CD4-positive, CD25-positive, alpha-beta regulatory T cell (primary cell): ENCODE data around the gene YWHAG. TPM values are rescaled to one million over a fixed set of nuclear protein-coding genes. Genes with fewer than 3 reads are reported as not detected.
A peak's percentile ranks its signal among the peaks of the same experiment; 100 is the strongest.
"Not testable (repeated sequence)": the region's sequence is repeated elsewhere in the genome, so short reads cannot be mapped to it uniquely, and the experiment has no call there.

Experiments used
- ATAC-seq, 2 donors: fragments of 150-1000 bp; cut with Tn5 transposase; one replicate each; pipeline ENCODE4 v1.10.0; 2021; ENCODE audit warnings: low read depth in 2 of 2, moderate number of reproducible peaks in 2 of 2, moderate library complexity in 1 of 2
- DNase-seq, 3 donors: peaks; one replicate each; pipeline versions ENCODE4 v3.0.0 to v3.0.0-alpha.2; 2012 to 2022; ENCODE audit warnings: mixed read lengths in 1 of 3
- H3K27ac ChIP-seq: one replicate; pipeline ENCODE4 v1.7.0; 2013; ENCODE audit warnings: mild to moderate bottlenecking, low read length; ENCODE audit not compliant: insufficient read depth, poor library complexity, severe bottlenecking
- H3K27me3 ChIP-seq: one replicate; pipeline ENCODE4 v1.7.0; 2013; ENCODE audit warnings: low read length; ENCODE audit not compliant: control insufficient read depth, insufficient read depth
- H3K36me3 ChIP-seq: one replicate; pipeline ENCODE4 v1.7.0; 2013; ENCODE audit warnings: mild to moderate bottlenecking, low read length, moderate library complexity; ENCODE audit not compliant: control insufficient read depth, insufficient read depth
- H3K4me1 ChIP-seq: 2 replicates; pipeline ENCODE4 v1.7.0; 2013; ENCODE audit warnings: mild to moderate bottlenecking, low read length; ENCODE audit not compliant: insufficient read depth, control insufficient read depth, poor library complexity, severe bottlenecking
- H3K4me3 ChIP-seq: one replicate; pipeline ENCODE4 v1.7.0; 2013; ENCODE audit warnings: low read depth, mild to moderate bottlenecking, low read length, moderate library complexity
- H3K9me3 ChIP-seq, 2 experiments: 1 replicate in 1 of 2; 2 replicates in 1 of 2; pipeline ENCODE4 v1.7.0; 2013; ENCODE audit warnings: low read length in 2 of 2, mild to moderate bottlenecking in 1 of 2, moderate library complexity in 1 of 2; ENCODE audit not compliant: control insufficient read depth in 2 of 2
- H3K27ac Mint-ChIP-seq, 3 donors: one replicate each; pipeline ENCODE4 v1.8.0; 2020 to 2022; ENCODE audit warnings: mild to moderate bottlenecking in 3 of 3, mixed read lengths in 3 of 3, moderate library complexity in 2 of 3
- H3K27me3 Mint-ChIP-seq: one replicate; pipeline ENCODE4 v1.8.0; 2022; ENCODE audit warnings: mild to moderate bottlenecking, mixed read lengths
- H3K36me3 Mint-ChIP-seq: one replicate; pipeline ENCODE4 v1.8.0; 2020; ENCODE audit warnings: mixed read lengths
- H3K4me1 Mint-ChIP-seq, 4 donors: one replicate each; pipeline ENCODE4 v1.8.0; 2020 to 2022; ENCODE audit warnings: mixed read lengths in 4 of 4, mild to moderate bottlenecking in 1 of 4
- H3K4me3 Mint-ChIP-seq, 4 donors: one replicate each; pipeline ENCODE4 v1.8.0; 2020 to 2022; ENCODE audit warnings: mild to moderate bottlenecking in 4 of 4, mixed read lengths in 4 of 4, moderate library complexity in 3 of 4
- H3K9me3 Mint-ChIP-seq, 7 donors: one replicate each; pipeline ENCODE4 v1.8.0; 2020 to 2022; ENCODE audit warnings: mixed read lengths in 7 of 7, mild to moderate bottlenecking in 3 of 7, moderate library complexity in 2 of 7
- polyA plus RNA-seq, 4 donors: library from polyadenylated mRNA; unstranded; fragments of 300-500 nt; fragmentation: Illumina TruSeq; gene quantifications; one replicate each; pipeline ENCODE4 v1.2.3, GENCODE V29; 2021
- total RNA-seq: library from RNA; stranded (reverse); gene quantifications from one replicate; pipeline ENCODE4 v1.2.3, GENCODE V29; 2022

The YWHAG gene
- total and polyA plus RNA-seq, 5 donors from 2014 or later = 1.7 to 36.6 (median 2.2) TPM

DNA sequence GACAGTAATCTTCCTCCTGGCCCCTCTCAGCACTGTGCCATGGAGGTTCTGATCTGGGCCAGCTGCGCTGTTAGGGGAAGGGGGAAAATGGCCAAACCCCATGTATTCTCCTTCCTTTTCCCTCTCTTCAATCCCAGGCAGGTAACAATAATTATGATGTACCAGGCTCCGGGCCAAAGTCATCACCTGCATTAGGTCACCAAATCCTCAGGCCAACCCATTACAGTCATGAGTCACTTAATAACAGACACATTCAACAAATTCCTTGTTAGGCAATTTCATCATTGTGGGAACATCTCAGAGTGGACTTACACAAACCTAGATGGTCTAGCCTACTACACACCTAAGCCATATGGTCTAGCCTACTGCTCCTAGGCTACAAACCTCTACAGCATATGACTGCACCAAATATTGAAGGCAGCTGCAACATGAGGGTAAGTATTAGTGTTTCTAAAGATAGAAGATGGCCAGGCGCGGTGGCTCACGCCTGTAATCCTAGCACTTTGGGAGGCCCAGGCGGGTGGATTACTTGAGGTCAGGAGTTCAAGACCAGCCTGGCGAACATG is 58.5 kb downstream of the YWHAG start:
- DNase-seq (no peak), ATAC-seq (no peak)
- Mint-ChIP-seq H3K27ac (no peak overlapping the region), H3K4me3 (peak overlapping the region in 1 of 4 donors; percentile 75), H3K4me1 (peaks cover 0 to 19% (median 10%) of the 10 kb centered on the region in 4 donors), H3K36me3 (no peaks in the 10 kb centered on the region), H3K27me3 (peaks cover 5% of the 10 kb centered on the region), H3K9me3 (peaks cover 0 to 1% (median 0%) of the 10 kb centered on the region in 7 donors)
- peaks cover 15% of the 10 kb centered on the region for H3K4me1 ChIP-seq
- no peaks in the 10 kb centered on the region for H3K9me3 ChIP-seq
- H3K36me3 ChIP-seq = no peaks in the 10 kb centered on the region
- H3K4me3 ChIP-seq = no peak overlapping the region
- H3K27me3 ChIP-seq = no peaks in the 10 kb centered on the region
- no peak overlapping the region for H3K27ac ChIP-seq

DNA sequence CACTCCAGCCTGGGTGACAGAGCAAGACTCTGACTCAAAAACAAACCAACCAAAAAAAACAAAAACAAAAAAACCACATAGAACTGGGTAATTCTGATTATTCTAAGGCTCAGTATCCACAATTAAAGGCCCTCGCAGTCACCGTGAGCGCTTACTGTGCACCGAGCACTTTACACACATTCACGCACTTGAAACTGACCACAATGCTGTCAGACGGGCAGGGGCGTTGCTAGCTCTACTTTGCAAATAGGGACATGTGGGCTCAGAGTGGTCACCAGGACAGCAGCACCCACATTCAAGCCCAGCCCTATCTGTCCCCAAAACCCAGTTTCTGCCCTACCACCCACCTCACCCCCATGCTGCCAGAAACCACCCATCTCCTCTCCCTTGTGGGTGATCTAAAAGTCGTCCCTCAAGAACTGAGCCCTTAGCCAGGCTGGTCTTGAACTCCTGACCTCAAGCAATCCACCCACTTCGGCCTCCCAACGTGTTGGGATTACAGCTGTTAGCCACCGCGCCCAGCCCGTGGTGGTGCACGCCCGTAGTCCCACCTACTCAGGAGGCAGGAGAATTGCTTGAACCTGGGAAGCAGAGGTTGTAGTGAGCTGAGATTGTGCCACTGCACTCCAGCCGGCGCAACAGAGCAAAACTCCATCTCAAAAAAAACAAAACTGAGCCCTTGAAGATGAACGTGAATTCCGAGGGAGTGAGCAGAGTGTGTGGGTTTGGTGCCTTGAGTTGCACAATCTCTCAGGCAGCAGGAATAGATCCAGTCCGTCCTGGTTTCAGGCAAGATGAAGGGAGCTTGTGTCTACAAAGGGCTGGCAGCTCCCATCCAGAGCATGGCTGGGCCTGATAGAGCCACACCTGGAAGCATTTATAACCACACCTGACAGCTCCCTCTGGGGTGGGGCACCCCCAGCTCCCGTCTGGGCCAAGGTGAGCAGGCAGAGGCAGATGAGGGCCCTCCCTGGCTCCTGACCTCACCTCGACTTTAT is 61.7 kb downstream of the YWHAG start:
- no peak for ATAC-seq
- H3K27ac ChIP-seq = no peak overlapping the region
- H3K27me3 Mint-ChIP-seq = no peaks in the 10 kb centered on the region

DNA sequence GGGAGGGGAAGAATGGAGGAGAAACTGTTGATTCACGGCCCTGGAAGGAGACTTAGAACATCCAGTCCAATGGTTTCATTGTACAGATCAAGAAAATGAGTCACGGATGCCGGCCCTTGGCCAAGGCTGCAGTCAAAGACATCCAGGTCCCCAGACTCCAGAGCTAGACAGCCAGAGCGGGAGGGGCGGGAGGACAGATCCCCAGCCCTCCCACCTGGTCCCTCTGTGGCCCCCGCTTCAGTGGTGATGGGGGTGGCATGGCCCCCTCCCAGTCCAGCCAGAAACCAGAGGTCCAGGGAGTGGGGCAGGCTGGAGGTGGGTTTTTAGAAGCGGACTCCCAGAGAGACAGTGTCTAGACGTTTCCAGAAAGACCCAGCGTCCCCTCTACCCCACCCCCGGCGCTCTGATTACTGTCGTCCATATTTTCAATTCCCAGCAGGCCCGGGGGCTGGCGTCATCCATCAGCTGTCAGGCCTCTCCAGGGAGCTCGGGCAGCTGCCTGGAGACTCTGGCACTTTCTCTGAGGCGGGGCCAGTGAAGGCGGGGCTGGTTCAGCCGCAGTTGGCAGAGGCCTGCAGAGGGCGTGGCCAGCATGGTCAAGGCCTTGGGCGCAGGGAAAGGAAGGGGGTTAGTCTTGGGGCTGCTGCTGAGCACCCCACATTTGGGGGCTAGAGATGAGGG is 64.3 kb downstream of the YWHAG start:
- Histone ChIP-seq H3K4me3 (no peak overlapping the region), H3K4me1 (peaks cover 8% of the 10 kb centered on the region), H3K27me3 (no peaks in the 10 kb centered on the region), H3K27ac (no peak overlapping the region), H3K36me3 (no peaks in the 10 kb centered on the region), H3K9me3 (no peaks in the 10 kb centered on the region)
- Mint-ChIP-seq H3K4me3 (no peak overlapping the region), H3K27me3 (peaks cover 5% of the 10 kb centered on the region), H3K9me3 (no peaks in the 10 kb centered on the region), H3K27ac (no peak overlapping the region), H3K36me3 (no peaks in the 10 kb centered on the region), H3K4me1 (peaks cover 0 to 9% (median 5%) of the 10 kb centered on the region in 4 donors)
- ATAC-seq = no peak
- DNase-seq = no peak

More for the DNA sequence above, 61.7 kb downstream of the YWHAG start:
- Histone ChIP-seq H3K9me3 (no peaks in the 10 kb centered on the region), H3K36me3 (no peaks in the 10 kb centered on the region), H3K27me3 (no peaks in the 10 kb centered on the region), H3K4me1 (peaks cover 1% of the 10 kb centered on the region), H3K4me3 (no peak overlapping the region)
- H3K36me3 Mint-ChIP-seq = no peaks in the 10 kb centered on the region
- no peak overlapping the region for H3K4me3 Mint-ChIP-seq
- H3K27ac Mint-ChIP-seq = peak overlapping the region in 1 of 3 donors; percentile 60
- DNase-seq = no peak
- H3K4me1 Mint-ChIP-seq = peaks cover 0 to 1% (median under 1%) of the 10 kb centered on the region in 4 donors
- no peaks in the 10 kb centered on the region for H3K9me3 Mint-ChIP-seq

DNA sequence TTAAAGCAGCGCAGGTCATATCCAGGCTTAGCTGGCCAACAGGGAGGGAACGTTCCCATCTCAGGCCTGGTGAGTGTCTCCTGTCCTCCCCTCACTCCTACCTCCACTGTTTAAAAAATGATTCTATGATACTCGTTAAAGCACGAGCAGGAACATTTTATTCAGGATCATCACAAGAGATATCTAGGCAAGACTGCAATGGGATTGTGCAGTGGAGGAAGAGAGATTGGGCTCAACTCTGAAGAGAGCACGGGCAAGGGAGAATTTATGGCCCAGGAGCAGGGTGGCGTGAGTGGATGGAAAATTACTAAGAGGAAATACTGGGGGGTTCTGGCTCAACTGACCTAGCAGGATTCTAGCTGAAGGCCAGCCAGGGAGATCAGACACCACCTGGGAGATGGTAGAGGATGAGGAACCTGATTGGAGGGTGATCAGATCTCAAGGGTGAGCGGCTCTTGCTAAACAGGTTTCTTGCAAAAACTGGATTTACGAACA is 65.3 kb downstream of the YWHAG start:
- H3K9me3 ChIP-seq = no peaks in the 10 kb centered on the region
- peaks cover 8% of the 10 kb centered on the region for H3K4me1 ChIP-seq
- H3K4me3 Mint-ChIP-seq = no peak overlapping the region
- no peak for DNase-seq
- H3K4me3 ChIP-seq = no peak overlapping the region
- H3K27me3 Mint-ChIP-seq = peaks cover 5% of the 10 kb centered on the region
- H3K27me3 ChIP-seq = no peaks in the 10 kb centered on the region
- no peak overlapping the region for H3K27ac ChIP-seq
- no peaks in the 10 kb centered on the region for H3K36me3 Mint-ChIP-seq
- no peaks in the 10 kb centered on the region for H3K36me3 ChIP-seq
- H3K4me1 Mint-ChIP-seq = peaks cover 0 to 9% (median 5%) of the 10 kb centered on the region in 4 donors
- no peak for ATAC-seq
- no peaks in the 10 kb centered on the region for H3K9me3 Mint-ChIP-seq
- H3K27ac Mint-ChIP-seq = no peak overlapping the region

DNA sequence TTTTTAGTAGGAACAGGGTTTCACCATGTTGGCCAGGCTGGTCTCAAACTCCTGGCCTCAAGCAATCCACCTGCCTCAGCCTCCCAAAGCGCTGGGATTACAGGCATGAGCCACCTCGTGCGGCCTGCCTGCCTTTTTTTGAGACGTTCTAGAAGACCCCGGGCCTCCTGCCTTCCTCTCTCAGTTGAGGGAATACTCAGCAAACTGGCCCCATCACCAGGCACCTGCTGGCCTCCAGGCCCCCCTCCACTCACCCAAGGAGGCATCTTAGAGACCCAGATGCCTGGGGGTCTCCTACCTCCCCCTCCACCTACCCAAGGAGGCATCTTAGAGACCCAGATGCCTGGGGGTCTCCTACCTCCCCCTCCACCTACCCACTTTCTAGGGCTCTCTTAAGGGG is 65.9 kb downstream of the YWHAG start:
- DNase-seq, H3K4me3 ChIP-seq, H3K27me3 Mint-ChIP-seq, H3K4me3 Mint-ChIP-seq, H3K4me1 Mint-ChIP-seq, H3K36me3 Mint-ChIP-seq, H3K27ac Mint-ChIP-seq, H3K27me3 ChIP-seq, ATAC-seq, H3K27ac ChIP-seq, H3K9me3 Mint-ChIP-seq, H3K4me1 ChIP-seq, H3K9me3 ChIP-seq, H3K36me3 ChIP-seq: not testable (repeated sequence)

DNA sequence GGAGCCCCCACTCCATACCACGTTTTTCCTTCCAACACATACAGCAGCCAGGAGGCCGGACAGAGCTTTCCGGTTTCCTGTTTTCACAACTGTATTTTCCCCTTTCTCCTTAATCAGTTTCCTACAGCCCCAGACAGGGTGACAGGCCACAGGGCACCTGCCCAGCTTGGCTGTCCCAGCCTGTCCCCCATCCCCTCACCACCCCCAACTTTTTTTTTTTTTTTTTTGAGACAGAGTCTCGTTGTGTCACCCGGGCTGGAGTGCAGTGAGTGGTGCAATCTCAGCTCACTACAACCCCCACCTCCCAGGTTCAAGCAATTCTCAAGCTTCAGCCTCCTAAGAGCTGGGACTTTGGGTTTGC is 66.6 kb downstream of the YWHAG start:
- H3K4me1 Mint-ChIP-seq = peaks cover 0 to 9% (median 5%) of the 10 kb centered on the region in 4 donors
- no peak for ATAC-seq

DNA sequence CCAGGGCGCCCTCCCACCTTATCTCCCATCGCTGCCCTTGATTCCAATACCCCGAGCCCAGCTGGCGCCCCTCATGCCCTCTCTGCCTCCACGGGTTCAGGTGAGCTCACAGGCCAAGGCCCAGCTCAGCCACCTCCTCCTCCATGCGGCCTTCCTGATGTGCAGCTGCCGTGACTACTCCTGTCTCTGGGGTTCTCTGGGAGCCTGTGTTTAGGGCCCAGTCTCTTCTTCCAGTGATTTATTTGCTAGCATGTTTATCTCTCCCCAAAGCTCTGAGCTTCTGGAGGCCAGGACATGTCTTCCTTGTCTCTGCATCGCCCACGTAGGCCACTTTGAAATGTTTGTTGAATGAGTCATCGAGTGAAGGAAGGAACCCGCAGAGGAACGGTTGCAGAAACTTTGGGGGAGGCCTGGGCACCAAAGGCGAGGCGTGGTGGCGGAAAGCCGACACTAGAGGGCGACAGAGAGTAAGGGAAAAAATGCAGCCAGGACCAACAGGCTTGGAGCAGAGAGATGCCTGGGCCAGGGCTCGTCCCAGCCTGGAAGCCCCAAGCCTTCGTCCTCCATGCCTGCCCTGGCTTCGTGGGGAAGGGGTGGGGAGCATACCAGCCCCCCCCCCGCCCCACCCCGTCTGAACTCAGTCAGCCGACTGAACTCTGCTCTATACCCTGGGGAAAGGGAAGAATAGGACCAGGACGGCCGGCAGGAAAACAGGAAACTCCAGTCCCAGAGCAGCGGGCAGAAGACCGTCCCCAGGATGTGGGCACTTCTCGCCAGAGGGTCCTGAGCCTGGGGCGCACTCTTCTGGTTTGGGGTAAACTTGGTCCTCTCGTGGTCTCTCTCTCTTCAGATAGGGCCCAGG is 67.2 kb downstream of the YWHAG start:
- Mint-ChIP-seq H3K36me3 (no peaks in the 10 kb centered on the region), H3K4me1 (peaks cover 0 to 9% (median 5%) of the 10 kb centered on the region in 4 donors), H3K27me3 (peaks cover 5% of the 10 kb centered on the region), H3K9me3 (no peaks in the 10 kb centered on the region), H3K4me3 (no peak overlapping the region), H3K27ac (peak overlapping the region in 2 of 3 donors; percentile 68 to 72)
- DNase-seq (peak; percentile 69 to 80 (median 73)), ATAC-seq (peak; percentile 85 to 86)
- Histone ChIP-seq H3K4me1 (peaks cover 8% of the 10 kb centered on the region), H3K27me3 (no peaks in the 10 kb centered on the region), H3K27ac (no peak overlapping the region), H3K4me3 (no peak overlapping the region), H3K36me3 (no peaks in the 10 kb centered on the region), H3K9me3 (no peaks in the 10 kb centered on the region)

More for the DNA sequence above, 66.6 kb downstream of the YWHAG start:
- Histone ChIP-seq H3K27me3 (no peaks in the 10 kb centered on the region), H3K9me3 (no peaks in the 10 kb centered on the region), H3K27ac (no peak overlapping the region), H3K36me3 (no peaks in the 10 kb centered on the region), H3K4me3 (no peak overlapping the region), H3K4me1 (peaks cover 8% of the 10 kb centered on the region)
- no peaks in the 10 kb centered on the region for H3K36me3 Mint-ChIP-seq
- no peaks in the 10 kb centered on the region for H3K9me3 Mint-ChIP-seq
- peaks cover 5% of the 10 kb centered on the region for H3K27me3 Mint-ChIP-seq
- no peak overlapping the region for H3K4me3 Mint-ChIP-seq
- no peak overlapping the region for H3K27ac Mint-ChIP-seq
- no peak for DNase-seq
